Activated T-cell treated with anti-CD3 and anti-CD28 coated beads for 48 hours (primary cell): ENCODE results near the gene OAT.

ENCODE experiments used
- DNase-seq: peaks from one replicate; pipeline ENCODE4 v3.0.0-alpha.2; 2020; ENCODE audit warnings: low read depth

Gene OAT

GRCh38 chr10:124418726-124419501 is at the start of gene OAT:
Gene OAT (minus strand): TSS chr10:124418923. CDS start chr10:124412171, 6,752 bp downstream.
- DNase-seq, result peak; percentile 94

- no peak for DNase-seq
Measured at GRCh38 chr10:124467165-124467564, 48.4 kb upstream of the OAT start.

- no peak for DNase-seq
Measured at GRCh38 chr10:124465777-124466488, 47.2 kb upstream of the OAT start.

DNA sequence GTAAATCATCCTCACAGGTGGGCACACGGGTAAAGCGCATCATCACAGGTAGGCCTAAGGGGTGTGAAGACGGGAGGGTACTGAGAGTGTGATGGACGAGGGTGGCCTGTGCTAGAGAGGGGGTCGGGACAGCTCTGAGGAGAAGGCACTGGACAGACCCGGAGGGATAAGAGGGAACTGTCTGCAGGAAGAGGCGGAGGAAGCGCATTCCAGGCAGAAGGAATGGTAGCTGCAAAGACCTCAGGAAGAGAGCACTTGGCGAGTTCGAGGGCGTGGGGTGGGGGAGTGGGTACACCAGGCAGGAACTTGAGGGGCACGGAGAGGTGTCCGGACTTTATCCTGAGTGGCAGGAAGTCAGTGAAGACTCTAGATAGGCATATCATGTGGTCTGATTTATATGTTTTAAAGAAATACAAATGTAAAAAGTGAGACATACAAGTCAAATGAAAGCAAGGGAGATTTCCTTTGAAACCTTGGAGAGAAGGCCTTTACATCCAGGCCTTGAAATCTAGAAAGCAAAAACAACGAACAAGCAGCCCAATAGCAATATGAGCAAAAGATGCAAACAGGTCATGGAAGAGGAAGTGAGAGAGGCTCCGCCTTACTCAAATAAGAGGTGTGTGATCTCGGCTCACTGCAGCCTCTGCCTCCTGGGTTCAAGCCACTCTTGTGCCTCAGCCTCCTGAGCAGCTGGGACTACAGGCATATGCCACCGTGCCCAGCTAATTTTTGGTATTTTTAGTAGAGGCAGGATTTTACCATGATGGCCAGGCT is 46.5 kb upstream of the OAT start:
- DNase-seq, result no peak

DNA sequence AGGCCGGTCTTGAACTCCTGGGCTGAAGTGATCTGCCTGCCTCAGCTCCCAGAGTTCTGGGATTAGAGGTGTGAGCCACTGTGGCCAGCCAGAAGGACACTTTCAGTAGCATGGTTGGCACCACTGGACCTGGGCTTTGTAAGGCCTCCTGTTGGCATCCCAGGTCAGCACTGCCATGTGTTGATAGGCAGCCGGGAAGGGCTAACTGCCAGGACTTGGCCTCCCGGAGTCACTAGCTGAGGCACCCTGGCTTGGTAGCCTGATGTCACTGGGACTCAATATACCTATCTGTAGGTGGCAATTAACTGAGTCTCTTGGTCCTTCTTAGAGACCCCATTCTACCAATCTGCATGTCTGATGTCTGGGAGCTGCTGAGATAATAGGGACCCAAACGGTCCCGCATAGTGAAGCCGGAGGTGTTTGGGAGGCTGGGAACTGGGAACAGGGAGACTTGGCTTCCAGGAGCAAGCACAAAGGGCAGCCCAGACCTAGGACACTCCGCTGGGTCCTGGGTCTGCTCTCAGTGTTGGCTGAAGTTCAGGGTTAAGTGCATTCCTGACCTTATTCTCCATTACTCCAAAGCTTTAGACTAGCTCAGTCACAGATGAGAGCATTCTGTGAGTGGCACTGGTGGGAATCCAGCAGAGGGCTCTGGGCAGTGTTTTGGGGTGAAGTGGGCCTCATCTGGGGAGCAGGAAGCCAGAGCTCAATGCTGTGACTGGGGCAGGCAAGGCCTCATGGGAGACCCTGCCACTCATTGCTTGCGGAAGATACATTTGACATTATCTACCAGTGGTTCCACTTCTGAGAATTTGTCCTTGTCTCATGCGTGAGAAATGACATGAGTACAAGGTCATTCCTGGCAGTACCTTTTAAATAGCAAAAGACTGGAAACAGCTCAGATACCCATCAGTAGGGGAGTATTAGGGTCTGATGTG is 45.6 kb upstream of the OAT start:
- no peak for DNase-seq

- no peak for DNase-seq
Measured at GRCh38 chr10:124462348-124462695, 43.6 kb upstream of the OAT start.

DNA sequence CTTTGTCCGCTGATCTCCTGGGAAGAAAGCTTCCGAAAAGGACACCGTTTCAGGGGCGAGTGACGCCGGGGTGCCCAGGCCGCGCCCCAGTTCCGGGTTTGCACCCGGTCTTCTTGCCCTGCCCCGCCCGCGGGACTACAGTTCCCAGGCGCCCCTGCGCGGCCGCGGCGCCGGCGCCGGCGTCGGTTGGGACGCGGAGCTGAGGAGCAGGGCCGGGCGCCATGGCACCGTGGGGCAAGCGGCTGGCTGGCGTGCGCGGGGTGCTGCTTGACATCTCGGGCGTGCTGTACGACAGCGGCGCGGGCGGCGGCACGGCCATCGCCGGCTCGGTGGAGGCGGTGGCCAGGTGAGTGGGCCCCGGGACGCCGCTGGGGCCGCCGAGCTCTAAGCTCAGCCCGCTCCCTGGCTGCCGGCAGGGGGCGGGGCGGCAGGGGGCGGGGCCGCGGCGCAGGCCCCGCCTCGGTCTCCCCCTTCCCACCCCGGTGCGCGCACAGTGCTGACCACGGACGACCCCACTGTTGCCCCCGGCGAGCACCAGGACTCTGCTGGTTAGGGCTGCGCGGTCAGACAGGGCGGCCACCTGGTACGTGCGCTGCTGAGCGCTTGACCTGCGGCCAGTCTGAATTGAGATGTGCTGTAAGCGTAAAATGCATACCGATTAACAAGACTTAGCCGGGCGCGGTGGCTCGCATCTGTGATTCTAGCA is 43.1 kb upstream of the OAT start, which contains the start of gene LHPP:
Gene LHPP (plus strand): TSS at position 182 of the 706 bp plus-strand sequence. CDS start 40 bp downstream, at position 222.
- DNase-seq, result peak; percentile 91

GRCh38 chr10:124460144-124460543 is 41.4 kb upstream of the OAT start:
- DNase-seq, result no peak

GRCh38 chr10:124459395-124459794 is 40.7 kb upstream of the OAT start:
- no peak for DNase-seq

- DNase-seq, result no peak
Measured at GRCh38 chr10:124458889-124459288, 40.2 kb upstream of the OAT start.

- DNase-seq, result no peak
Measured at GRCh38 chr10:124458473-124458872, 39.8 kb upstream of the OAT start.

- DNase-seq, result no peak
Measured at GRCh38 chr10:124455441-124455840, 36.7 kb upstream of the OAT start.

DNA sequence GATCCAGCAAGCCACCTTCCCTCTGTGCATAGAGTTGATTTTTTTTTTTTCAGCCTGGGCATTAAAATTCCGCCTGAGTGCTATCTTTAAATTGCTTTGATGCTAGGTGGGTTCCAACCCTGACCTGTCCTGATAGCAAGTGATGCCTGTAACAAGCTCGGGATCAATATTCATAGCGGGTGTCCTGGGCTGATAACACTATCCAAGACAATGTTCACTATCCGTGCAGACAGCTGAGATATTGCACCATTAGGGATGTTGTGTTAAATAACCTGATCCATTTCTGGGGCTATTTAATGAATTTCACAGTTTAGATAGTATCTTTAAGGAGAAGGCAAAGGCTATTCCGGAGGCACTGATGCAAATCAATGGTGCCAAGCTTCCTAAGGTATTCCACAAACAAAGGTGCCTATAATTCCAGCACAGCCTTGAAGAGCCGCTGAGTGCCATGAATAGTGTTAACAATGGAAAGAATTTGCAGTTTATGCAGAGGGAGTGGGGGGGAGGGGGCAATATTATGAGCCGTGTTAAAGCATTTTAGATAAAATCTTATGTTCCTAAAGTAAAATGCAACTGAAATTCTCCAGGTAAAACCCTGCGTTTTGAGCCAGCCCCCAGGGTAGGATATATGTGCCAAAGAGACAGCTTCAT is 35.4 kb upstream of the OAT start:
- no peak for DNase-seq

DNA sequence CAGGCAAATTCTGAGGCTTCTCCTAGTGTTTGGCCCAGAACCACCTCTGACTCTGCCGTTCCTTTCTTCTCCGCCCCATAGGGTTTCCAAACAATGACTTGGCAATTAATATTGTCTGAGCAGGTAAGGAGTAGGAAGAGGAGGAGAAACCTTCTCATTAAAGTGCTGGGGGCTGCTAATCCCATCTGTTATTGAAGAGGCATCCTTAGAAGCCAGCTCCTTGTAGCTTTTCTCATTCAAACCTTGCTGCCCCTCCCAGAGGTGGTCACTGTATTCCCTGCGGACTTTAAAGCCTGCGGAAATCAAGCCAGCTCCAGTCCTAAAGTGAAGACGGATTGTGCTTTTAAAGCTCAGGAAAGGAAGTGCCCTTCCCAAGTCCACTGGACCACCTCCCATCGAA is 32.6 kb upstream of the OAT start:
- no peak for DNase-seq

DNA sequence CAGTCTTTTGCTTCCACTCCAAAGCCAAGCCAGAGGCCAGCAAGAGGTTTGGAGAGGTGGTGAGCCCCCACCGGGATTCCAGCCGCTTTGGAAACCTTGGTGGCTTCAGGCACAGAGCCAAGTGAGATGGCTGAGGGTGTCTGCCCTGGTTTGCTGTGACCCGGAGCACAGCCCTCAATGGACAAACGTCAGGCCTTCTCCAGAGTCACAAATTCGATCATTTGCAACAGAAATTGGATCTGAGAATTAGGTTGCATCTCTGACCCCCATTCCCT is 32.0 kb upstream of the OAT start:
- DNase-seq, result no peak

DNA sequence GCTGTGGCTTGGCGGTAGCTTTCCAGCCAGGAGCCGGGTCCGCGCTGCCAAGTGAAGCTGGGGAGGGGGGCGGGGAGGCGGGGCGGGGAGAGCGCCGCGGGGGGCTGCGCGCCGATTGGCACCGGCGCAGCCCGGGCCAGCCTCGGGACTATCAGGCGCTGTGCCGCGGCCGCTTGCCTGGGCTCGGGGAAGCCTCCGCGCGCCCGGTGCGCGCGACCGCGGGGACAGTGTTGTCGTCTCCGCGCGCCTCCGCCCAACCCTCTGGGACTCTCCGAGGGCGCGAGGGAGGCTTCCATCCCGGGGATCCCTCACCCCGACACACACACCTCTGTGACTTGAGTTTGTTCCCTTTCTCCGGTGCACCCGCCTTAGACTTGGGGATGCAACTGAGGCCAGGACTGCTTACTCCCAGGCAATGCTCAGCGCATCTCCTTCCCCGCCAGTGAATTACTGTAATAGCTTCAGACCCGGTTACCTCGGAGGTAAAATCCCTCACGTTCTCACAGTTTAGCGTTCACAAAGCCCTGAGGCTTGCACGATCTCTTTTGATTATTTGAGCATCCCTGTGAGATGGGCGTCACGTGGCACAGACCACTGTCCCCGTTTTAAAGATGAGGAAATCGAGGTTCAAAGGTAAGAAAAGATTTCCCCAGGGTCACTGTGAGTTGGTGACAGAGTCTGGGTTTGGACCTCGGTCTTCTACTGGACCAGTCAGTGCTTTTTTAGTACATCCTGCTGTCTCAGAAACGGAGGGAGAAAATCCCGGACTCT is 31.5 kb upstream of the OAT start, which contains the start of gene NKX1-2:
Gene NKX1-2 (minus strand): TSS at position 24 of the 771 bp plus-strand sequence. CDS start 92 bp downstream, outside the sequence.
- no peak for DNase-seq

DNA sequence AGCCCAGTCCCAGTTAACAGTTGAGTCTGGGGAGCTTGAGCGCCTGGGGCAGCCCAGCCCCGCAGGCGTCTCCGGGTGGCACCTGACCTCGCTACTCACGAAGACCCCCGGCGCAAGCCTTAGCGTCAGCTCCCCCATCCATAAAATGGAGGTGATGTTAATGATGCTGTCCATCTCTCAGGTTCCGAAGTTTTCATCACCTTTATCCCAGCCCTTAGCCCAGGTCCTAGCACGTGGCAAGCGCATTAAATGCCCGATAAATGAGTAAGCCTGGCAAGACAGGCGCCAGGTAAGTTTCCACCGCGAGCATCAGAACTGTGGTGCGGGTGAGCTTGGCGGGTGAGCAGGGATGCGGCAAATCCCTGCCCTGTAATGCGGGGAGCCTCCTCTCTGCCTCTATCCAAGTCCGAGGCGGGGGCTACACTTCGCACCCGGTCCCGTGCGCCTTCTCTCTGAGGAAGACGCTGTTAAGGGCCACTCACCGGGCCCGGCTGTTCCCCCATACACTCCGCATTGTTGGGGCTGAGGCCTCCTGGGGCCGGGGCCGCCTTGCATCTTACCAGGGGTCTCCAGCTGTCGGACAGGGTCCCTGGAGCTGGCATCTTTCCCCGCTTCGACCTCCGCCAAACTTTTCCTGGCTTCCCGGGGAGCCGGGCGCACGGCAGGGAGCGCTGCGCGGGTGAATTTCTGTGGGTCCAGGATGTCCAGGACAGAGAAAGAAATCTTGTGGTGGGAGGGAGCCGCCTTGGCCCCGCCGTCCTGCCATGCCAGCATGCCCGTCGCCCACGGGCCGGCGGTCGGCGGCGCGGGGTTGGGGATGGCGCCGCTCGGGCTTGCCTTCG is 30.7 kb upstream of the OAT start:
- DNase-seq, result no peak

DNA sequence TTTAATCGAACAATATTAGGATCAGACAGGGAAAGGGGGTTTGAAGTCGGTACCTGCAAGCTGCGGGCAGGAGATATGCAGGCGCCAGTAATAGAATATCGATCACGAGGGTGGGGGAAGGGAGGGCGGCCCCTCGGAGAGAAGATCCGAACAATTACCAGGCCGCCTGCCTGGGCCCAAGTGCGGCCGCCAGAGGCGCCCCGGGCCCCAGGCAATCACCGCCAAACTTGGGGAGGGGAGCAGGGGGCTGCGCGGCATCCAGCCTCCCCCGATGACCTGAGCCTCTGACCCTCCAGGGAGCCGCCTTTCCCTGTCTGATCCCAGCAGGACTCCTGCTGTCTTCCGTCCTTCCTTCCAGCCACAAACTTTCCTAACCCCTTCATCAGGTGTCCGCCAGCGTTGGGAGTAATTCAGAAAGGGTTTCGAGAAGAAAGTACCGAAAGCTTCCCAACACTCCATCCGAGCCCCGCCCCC is 30.0 kb upstream of the OAT start:
- no peak for DNase-seq
